NCI-H2227 treated with DMSO at 0.1 percent for 48 hours (cell line): Measurements from ENCODE around the gene WDHD1.
"Not testable (repeated sequence)": the region's sequence is repeated elsewhere in the genome, so short reads cannot be mapped to it uniquely, and the experiment has no call there.

Source experiments
- DNase-seq: peaks from one replicate; lab custom pipeline; 2025; lab: John Stamatoyannopoulos, UW

The WDHD1 gene

GRCh38 chr14:54908973-54909372 lies 117.9 kb downstream of the WDHD1 start:
- DNase-seq: not testable (repeated sequence)

GRCh38 chr14:54908190-54908589 lies 118.7 kb downstream of the WDHD1 start:
- DNase-seq: no peak

- no peak for DNase-seq
Measured at GRCh38 chr14:54906075-54906474, 120.8 kb downstream of the WDHD1 start.

GRCh38 chr14:54902521-54903420 lies 124.1 kb downstream of the WDHD1 start, which contains the start of gene GCH1:
Gene GCH1 (minus strand): TSS chr14:54902826. CDS start chr14:54902663, 163 bp downstream.
- peak; percentile 70 for DNase-seq

GRCh38 chr14:54902143-54902520 lies 124.8 kb downstream of the WDHD1 start:
- peak; percentile 8 for DNase-seq

- no peak for DNase-seq
Measured at GRCh38 chr14:54901380-54902142, 125.3 kb downstream of the WDHD1 start.

- DNase-seq: no peak
Measured at GRCh38 chr14:54899573-54899972, 127.3 kb downstream of the WDHD1 start.

- not testable (repeated sequence) for DNase-seq
Measured at GRCh38 chr14:54897809-54898555, 128.9 kb downstream of the WDHD1 start.

GRCh38 chr14:54895683-54896082 lies 131.2 kb downstream of the WDHD1 start:
- DNase-seq: no peak

- no peak for DNase-seq
Measured at GRCh38 chr14:54894995-54895394, 131.9 kb downstream of the WDHD1 start.

GRCh38 chr14:54893151-54893760 lies 133.6 kb downstream of the WDHD1 start:
- peak; percentile 25 for DNase-seq

GRCh38 chr14:54891471-54892245 lies 135.2 kb downstream of the WDHD1 start:
- no peak for DNase-seq

GRCh38 chr14:54890788-54891187 lies 136.1 kb downstream of the WDHD1 start:
- DNase-seq: no peak

- DNase-seq: no peak
Measured at GRCh38 chr14:54889919-54890318, 137.0 kb downstream of the WDHD1 start.
